GM19438 (cell line): Measurements from ENCODE around the gene PLXNA4.

Experiments used
- ATAC-seq: cut with Tn5 transposase; IDR thresholded peaks from one replicate; pipeline ENCODE4 v1.9.1; 2021; ENCODE audit warnings: low read depth; ENCODE audit not compliant: unreplicated experiment

PLXNA4 gene

GRCh38 chr7:132376361-132377013 lies 199.8 kb downstream of the PLXNA4 start:
- ATAC-seq: no peak

DNA sequence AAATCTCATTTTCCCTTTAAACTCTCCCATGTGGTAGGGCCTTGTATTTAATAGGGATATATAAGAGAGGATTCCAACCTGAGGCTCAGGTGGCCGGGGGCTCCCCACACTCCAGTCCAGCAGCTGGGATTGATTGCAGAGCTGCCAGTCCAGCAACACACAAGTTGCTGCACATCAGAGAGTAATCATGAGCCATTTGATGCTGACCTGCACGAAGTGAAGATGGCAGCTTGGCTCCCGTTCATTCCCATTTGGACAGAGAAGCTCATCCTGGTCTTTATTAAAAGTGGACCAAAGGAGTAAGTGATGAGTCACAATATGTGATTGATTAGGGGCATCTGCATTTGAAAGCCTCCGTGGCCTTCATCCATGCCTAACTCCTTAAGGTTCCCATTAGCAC lies 202.4 kb downstream of the PLXNA4 start:
- no peak for ATAC-seq

DNA sequence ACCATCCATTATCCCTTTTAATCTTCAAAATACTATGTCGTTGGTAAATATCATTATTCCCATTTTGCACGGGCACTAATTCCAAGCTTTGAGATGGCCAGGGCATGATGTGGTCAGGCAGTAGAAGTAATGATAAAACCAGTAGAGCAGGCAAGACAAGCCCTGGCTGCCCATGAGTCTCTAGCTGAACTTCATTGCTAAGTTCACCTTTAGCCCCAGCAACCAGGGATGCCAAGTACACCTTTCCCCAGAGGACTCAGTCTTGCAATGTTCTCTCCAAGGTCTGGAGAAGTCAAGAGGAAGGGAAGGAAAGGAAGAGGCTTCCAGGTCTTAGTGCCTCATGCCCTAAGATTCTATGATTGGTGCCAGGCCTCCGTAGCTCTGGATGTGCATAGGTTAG lies 203.2 kb downstream of the PLXNA4 start:
- no peak for ATAC-seq

- ATAC-seq: no peak
Measured at GRCh38 chr7:132371948-132372347, 204.3 kb downstream of the PLXNA4 start.

DNA sequence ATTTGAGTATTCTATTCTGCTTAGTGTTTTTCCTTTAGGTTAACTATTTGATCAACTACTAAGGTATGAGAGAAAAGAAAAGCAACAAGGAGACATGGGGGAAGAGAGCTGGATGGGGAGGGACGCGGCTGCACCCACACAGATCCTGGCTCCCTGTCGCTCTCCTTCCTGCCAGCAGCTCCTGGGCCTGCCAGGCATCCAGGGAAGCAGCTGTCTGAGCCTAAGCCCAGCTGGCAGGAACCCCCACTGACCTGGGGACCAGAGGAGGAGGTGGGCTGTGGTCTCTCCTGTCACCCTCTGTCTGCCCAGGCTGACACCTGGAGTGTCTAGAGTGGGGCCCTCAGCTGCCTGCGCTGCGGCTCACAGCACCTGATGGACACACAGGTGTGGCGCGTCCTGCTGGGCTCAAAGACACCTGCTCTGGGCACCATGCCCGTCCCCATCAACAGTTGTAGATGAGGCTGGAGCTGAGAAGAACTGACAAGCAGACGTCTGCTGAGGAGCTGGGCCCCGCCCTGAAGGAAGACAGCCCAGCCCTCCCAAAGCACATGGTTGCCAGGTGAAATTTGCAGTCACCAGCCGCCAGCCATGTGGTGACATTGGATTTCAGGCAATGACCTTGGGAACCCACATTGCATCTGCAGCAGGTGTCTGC lies 207.9 kb downstream of the PLXNA4 start:
- ATAC-seq: no peak

- no peak for ATAC-seq
Measured at GRCh38 chr7:132367795-132368194, 208.5 kb downstream of the PLXNA4 start.

GRCh38 chr7:132367004-132367403 lies 209.3 kb downstream of the PLXNA4 start:
- no peak for ATAC-seq

- ATAC-seq: no peak
Measured at GRCh38 chr7:132364226-132364625, 212.0 kb downstream of the PLXNA4 start.

- ATAC-seq: no peak
Measured at GRCh38 chr7:132362059-132362458, 214.2 kb downstream of the PLXNA4 start.

DNA sequence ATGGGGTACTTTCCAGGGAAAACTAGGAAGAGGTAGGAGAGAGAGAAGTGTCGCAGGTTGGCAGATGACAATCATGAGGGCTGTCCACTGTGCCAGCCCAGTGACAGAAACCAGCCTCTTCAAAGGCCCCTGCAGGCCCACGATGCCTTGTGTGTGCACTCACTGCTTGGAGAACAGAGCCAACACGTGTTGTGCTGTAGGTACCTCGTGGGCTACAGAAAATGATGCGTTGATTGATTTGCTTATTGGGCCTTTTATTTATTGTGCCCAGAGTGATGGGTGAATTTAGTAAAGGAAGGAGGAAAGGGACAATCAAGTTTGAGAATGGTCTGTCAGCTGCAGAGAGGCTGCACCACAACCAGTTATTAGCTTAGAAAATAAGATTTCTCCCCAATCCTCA lies 215.1 kb downstream of the PLXNA4 start:
- no peak for ATAC-seq

GRCh38 chr7:132359743-132360142 lies 216.5 kb downstream of the PLXNA4 start:
- no peak for ATAC-seq

DNA sequence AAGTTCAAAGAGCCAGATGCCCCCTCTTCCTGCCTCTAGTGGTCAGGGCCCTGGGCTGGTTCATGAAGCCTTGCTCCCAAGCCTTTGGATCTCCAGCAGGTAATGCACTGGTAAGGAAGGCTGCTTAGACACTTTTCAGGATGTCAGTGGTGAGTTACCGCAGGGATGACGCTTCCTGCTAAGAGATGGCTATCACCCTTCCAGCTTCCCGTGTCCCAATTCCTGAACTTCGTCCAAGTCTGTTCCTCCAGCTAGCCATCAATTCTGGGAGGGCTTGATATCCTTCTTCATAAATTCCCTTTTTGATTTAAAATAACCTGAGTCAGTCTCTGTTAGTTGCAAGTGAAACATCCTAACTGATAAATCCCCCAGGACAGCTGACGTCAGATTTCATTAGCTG lies 221.2 kb downstream of the PLXNA4 start:
- no peak for ATAC-seq

DNA sequence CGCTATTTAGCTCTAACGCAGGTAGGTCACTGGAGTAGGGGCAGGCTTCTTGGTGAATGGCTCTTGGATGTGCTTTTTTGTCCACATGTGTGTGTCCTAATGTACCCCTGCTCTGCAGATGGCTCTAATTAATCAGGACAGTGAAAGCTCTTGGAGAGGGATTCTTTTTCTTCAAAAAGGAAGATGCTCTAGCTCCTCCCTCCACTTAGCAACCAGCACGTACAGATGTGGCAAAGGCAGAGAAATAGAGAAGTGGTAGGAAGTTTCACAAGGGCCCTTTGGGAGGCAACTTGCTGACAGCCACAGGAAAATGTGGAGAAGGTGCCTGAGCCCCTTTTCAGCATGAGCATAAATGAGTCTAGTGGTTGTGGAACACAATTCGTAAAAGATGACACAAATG lies 221.7 kb downstream of the PLXNA4 start:
- ATAC-seq: no peak

- ATAC-seq: no peak
Measured at GRCh38 chr7:132353936-132354335, 222.3 kb downstream of the PLXNA4 start.

DNA sequence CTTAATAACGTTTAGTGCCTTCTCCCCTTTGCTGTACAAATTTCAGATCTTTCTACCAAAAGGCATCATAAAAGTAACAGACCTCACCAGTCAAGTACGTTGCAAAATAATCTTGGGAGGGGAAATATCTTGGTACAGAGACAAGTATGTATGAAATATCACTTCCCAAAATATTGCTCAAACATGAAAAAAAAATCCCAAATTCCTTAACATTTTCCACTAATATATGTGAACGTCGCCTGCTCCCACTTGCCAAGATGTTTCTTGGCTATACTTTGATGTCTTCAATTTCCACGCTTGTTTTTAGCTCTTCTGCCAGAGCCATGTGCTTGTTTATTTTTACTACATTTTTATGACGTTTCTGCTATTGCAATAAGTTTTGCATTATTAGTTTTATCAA lies 223.5 kb downstream of the PLXNA4 start:
- no peak for ATAC-seq

GRCh38 chr7:132351954-132352499 lies 224.2 kb downstream of the PLXNA4 start:
- no peak for ATAC-seq

GRCh38 chr7:132350741-132351140 lies 225.5 kb downstream of the PLXNA4 start:
- no peak for ATAC-seq

GRCh38 chr7:132349075-132349474 lies 227.2 kb downstream of the PLXNA4 start:
- no peak for ATAC-seq

GRCh38 chr7:132348341-132348740 lies 227.9 kb downstream of the PLXNA4 start:
- ATAC-seq: no peak

- no peak for ATAC-seq
Measured at GRCh38 chr7:132347858-132348257, 228.4 kb downstream of the PLXNA4 start.

GRCh38 chr7:132347123-132347522 lies 229.1 kb downstream of the PLXNA4 start:
- no peak for ATAC-seq

DNA sequence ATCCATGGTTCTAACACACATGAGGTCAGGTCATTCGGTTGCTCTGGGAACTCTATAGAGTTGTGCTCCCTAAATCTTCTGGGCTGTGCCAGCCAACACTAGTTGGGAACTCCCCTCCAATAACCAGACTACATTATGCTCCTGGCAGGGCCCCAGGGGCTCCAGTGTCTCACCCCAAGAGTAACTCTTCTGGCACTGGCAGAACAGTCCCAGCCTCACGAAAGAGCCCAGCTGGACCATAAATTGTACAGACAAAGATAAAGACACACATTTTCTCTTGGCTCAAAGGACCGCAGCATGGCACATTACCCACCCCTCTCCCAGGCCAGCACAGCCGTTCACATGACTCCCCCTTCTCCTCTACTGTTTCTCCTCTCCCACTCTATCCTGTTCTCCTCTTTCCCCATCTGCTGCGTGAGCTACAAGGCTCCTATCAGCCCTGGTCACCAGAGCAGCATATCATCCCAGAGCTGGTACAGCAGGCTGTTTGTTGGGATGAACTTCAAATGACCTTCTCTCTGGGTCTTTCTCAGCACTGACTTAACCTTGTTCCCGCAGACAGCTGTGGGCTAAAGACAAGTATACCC lies 230.6 kb downstream of the PLXNA4 start:
- ATAC-seq: no peak
